WI38 (cell line): Measurements from ENCODE around the gene IL36RN.
"Not testable (repeated sequence)": the region's sequence is repeated elsewhere in the genome, so short reads cannot be mapped to it uniquely, and the experiment has no call there.

Experiments
- H3K4me3 ChIP-seq: 2 replicates; pipeline ENCODE4 v1.5.1; 2011; ENCODE audit warnings: low read depth, mild to moderate bottlenecking, control low read depth, low read length
- TF ChIP-seq, protein P1 (sequence below): IDR thresholded peaks from 2 replicates; pipeline ENCODE4 v1.5.1; 2012; ENCODE audit warnings: low read depth, mild to moderate bottlenecking, control low read depth, low read length

Gene IL36RN

GRCh38 chr2:113088213-113088992 is 29.4 kb downstream of the IL36RN start:
- H3K4me3 ChIP-seq, result no peak overlapping the region
- TF ChIP-seq, protein P1, sequence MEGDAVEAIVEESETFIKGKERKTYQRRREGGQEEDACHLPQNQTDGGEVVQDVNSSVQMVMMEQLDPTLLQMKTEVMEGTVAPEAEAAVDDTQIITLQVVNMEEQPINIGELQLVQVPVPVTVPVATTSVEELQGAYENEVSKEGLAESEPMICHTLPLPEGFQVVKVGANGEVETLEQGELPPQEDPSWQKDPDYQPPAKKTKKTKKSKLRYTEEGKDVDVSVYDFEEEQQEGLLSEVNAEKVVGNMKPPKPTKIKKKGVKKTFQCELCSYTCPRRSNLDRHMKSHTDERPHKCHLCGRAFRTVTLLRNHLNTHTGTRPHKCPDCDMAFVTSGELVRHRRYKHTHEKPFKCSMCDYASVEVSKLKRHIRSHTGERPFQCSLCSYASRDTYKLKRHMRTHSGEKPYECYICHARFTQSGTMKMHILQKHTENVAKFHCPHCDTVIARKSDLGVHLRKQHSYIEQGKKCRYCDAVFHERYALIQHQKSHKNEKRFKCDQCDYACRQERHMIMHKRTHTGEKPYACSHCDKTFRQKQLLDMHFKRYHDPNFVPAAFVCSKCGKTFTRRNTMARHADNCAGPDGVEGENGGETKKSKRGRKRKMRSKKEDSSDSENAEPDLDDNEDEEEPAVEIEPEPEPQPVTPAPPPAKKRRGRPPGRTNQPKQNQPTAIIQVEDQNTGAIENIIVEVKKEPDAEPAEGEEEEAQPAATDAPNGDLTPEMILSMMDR, result no peak

- H3K4me3 ChIP-seq, result no peak overlapping the region
- TF ChIP-seq, protein P1, result no peak
Measured at GRCh38 chr2:113089916-113090315, 30.9 kb downstream of the IL36RN start.

DNA sequence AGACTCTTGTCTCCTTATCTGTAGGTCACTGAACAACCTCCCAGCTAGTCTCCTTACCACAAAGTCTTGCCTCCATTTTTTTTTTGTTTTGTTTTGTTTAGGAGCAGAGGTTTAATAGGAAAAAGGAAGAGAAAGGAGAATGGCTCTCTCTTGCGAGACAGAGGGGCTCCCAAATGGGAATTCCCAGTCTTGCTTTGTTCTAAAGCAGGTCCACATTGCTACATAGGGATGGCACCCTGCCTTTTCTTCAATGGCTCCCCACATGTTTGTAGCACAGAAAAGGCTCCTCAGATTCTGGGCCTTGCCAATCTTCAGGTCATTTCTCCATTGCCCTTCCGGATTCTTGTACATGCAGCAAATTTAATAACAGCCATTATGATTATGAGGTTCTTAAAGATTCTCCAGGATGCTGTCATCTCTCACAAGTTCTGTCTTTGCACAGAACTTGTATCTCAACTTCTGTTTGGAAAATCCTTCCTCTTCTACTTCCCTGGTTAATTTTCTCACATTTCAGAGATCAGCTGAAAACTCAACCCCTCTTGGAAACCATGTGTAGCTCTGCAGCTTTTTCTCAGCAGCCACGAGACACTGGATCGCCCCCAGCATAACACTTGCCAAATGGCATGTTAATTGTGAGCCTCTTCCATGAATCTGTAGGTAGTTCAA is 32.4 kb downstream of the IL36RN start:
- TF ChIP-seq, protein P1, result no peak
- H3K4me3 ChIP-seq, result no peak overlapping the region

- H3K4me3 ChIP-seq, result no peak overlapping the region
- TF ChIP-seq, protein P1, result no peak
Measured at GRCh38 chr2:113092864-113093612, 34.0 kb downstream of the IL36RN start.

DNA sequence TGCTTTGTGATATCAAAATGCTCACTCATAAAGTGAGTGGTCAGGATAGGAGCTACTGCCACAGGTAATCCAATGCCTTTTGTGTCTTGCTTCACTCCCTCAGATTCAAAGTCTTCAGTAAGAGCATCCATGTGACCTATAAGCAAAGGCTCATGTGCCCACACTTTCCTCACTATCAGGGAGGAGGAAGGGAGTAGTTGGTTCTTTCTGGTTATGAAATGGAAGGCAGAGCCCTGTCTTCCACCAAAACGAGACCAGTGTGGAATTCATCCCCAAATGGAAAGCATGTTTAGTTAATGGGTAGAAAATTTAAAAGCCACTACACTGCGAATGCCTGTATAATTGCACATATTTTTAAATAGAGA is 34.6 kb downstream of the IL36RN start:
- TF ChIP-seq, protein P1, result no peak
- H3K4me3 ChIP-seq, result no peak overlapping the region

DNA sequence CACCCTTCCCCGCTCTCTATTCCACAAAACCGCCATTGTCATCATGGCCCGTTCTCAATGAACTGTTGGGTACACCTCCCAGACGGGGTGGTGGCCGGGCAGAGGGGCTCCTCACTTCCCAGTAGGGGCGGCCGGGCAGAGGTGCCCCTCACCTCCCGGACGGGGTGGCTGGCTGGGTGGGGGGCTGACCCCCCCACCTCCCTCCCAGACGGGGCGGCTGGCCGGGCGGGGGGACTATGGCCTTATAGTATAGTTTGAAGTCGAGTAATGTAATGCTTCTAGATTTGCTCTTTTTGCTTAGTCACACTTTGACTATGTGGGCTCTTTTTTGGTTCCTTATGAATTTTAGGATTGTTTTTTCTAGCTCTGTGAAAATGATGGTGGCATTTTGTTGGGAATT is 37.3 kb downstream of the IL36RN start:
- H3K4me3 ChIP-seq, result not testable (repeated sequence)

DNA sequence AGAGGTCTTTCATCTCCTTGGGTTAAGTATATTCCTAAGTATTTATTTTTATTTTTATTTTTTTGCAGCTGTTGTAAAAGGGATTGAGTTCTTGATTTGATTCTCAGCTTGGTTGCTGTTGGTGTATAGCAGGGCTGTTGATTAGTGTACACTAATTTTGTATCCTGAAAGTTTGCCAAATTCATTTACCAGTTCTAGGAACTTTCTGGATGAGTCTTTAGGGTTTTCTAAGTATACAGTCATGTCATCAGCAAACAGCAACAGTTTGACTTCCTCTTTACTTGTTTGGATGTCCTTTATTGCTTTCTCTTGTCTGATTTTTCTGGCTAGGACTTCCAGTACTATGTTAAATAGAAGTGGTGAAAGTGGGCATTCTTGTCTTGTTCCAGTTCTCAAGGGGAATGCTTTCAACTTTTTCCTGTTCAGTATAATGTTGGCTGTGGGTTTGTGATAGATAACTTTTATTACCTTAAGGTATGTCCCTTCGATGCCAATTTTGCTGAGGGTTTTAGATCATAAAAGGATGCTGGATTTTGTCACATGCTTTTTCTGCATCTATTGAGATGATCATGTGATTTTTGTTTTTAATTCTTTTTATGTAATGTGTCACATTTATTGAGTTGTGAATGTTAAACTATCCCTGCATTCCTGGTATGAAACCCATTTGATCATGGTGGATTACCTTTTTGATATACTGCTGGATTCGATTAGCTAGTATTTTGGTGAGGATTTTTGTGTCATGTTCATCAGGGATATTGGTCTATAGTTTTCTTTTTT is 38.0 kb downstream of the IL36RN start:
- H3K4me3 ChIP-seq, result not testable (repeated sequence)
